Osteoblast (primary cell): ENCODE data around the gene SGPL1. TPM values are rescaled to one million over a fixed set of nuclear protein-coding genes. Genes with fewer than 3 reads are reported as not detected.
A peak's percentile ranks its signal among the peaks of the same experiment; 100 is the strongest.
"Not testable (repeated sequence)": the region's sequence is repeated elsewhere in the genome, so short reads cannot be mapped to it uniquely, and the experiment has no call there.

ENCODE experiments used
- DNase-seq: peaks from one replicate; pipeline ENCODE4 v3.0.0; 2011; ENCODE audit warnings: low spot score, mixed read lengths; ENCODE audit not compliant: insufficient read length; ENCODE audit errors: missing footprints
- H2AFZ ChIP-seq: 2 replicates; pipeline ENCODE4 v1.6.0; 2011; ENCODE audit warnings: mild to moderate bottlenecking, low read length
- H3K27ac ChIP-seq: 2 replicates; pipeline ENCODE4 v1.5.1; 2011; ENCODE audit warnings: mild to moderate bottlenecking, low read depth, low read length, moderate library complexity
- H3K27me3 ChIP-seq: 2 replicates; pipeline ENCODE4 v1.6.0; 2012; ENCODE audit warnings: mild to moderate bottlenecking, control low read depth, inconsistent platforms, low read length, moderate library complexity; ENCODE audit not compliant: insufficient read depth
- H3K36me3 ChIP-seq: 2 replicates; pipeline ENCODE4 v1.5.1; 2011; ENCODE audit warnings: mild to moderate bottlenecking, low read length, control low read depth, moderate library complexity; ENCODE audit not compliant: insufficient read depth
- H3K4me1 ChIP-seq: 2 replicates; pipeline ENCODE4 v1.5.1; 2011; ENCODE audit warnings: mild to moderate bottlenecking, low read length, control low read depth, moderate library complexity; ENCODE audit not compliant: insufficient read depth
- H3K4me2 ChIP-seq: 2 replicates; pipeline ENCODE4 v1.6.0; 2011; ENCODE audit warnings: mild to moderate bottlenecking, low read length; ENCODE audit not compliant: insufficient read depth
- H3K4me3 ChIP-seq: fragments of 200-600 bp; sonication (generic); 3 replicates; pipeline ENCODE4 v1.5.1; 2012; ENCODE audit warnings: mild to moderate bottlenecking, low read length, inconsistent platforms; ENCODE audit not compliant: insufficient read depth
- H3K79me2 ChIP-seq: 2 replicates; pipeline ENCODE4 v1.6.0; 2012; ENCODE audit warnings: mild to moderate bottlenecking, low read length, control low read depth, inconsistent platforms; ENCODE audit not compliant: insufficient read depth
- H3K9me3 ChIP-seq: 2 replicates; pipeline ENCODE4 v1.5.1; 2011; ENCODE audit warnings: low read depth, low read length, control low read depth
- H4K20me1 ChIP-seq: 2 replicates; pipeline ENCODE4 v1.6.0; 2012; ENCODE audit warnings: mild to moderate bottlenecking, low read length, control low read depth; ENCODE audit not compliant: insufficient read depth
- CTCF ChIP-seq: IDR thresholded peaks from 2 replicates; pipeline ENCODE4 v1.5.1; 2011; ENCODE audit warnings: mild to moderate bottlenecking, low read depth, low read length, moderate library complexity; ENCODE audit errors: extremely low read depth
- total RNA-seq: library from RNA; depleted of rRNA; stranded (reverse); fragments of >200 nt; gene quantifications from 2 replicates; pipeline ENCODE4 v1.2.3, GENCODE V29; 2012

SGPL1 gene
- 46.6 and 47.4 TPM in 2 replicates for total RNA-seq

GRCh38 chr10:70815504-70816219 is at the start of gene SGPL1:
Gene SGPL1 (plus strand): TSS chr10:70815948. CDS start chr10:70816854, 906 bp downstream.
- DNase-seq: peak; percentile 99
- peak within 1 kb of the TSS; percentile 75 for H3K27ac ChIP-seq
- peak within 1 kb of the TSS; percentile 94 for H3K4me3 ChIP-seq
- TF ChIP-seq CTCF: peak; percentile 80
- H4K20me1 ChIP-seq: peaks cover 3% of the 10 kb centered on the region
- no peaks in the 10 kb centered on the region for H3K9me3 ChIP-seq
- peaks cover 18% of the 10 kb centered on the region for H3K36me3 ChIP-seq
- H2AFZ ChIP-seq: peak within 1 kb of the TSS; percentile 90
- peak within 1 kb of the TSS; percentile 94 for H3K4me2 ChIP-seq
- peaks cover 5% of the 10 kb centered on the region for H3K4me1 ChIP-seq
- H3K79me2 ChIP-seq: peaks cover 29% of the 10 kb centered on the region
- H3K27me3 ChIP-seq: no peaks in the 10 kb centered on the region

GRCh38 chr10:70768026-70768685 is 47.6 kb upstream of the SGPL1 start:
- H3K79me2 ChIP-seq, H3K4me2 ChIP-seq, H3K9me3 ChIP-seq, DNase-seq, H3K4me1 ChIP-seq, H3K36me3 ChIP-seq, H3K27me3 ChIP-seq, H2AFZ ChIP-seq, H3K27ac ChIP-seq, H3K4me3 ChIP-seq, H4K20me1 ChIP-seq: not testable (repeated sequence)

GRCh38 chr10:70769121-70769520 is 46.6 kb upstream of the SGPL1 start:
- Histone ChIP-seq H4K20me1 (no peaks in the 10 kb centered on the region), H3K4me3 (no peak overlapping the region), H3K27ac (no peak overlapping the region), H3K4me1 (no peaks in the 10 kb centered on the region), H3K36me3 (no peaks in the 10 kb centered on the region), H3K4me2 (no peak overlapping the region), H3K79me2 (no peaks in the 10 kb centered on the region), H2AFZ (no peak overlapping the region), H3K27me3 (peaks cover 3% of the 10 kb centered on the region), H3K9me3 (peaks cover 2% of the 10 kb centered on the region)
- no peak for DNase-seq
- TF ChIP-seq CTCF: no peak

- no peak overlapping the region for H3K4me2 ChIP-seq
- DNase-seq: peak; percentile 41
- H4K20me1 ChIP-seq: no peaks in the 10 kb centered on the region
- H3K27me3 ChIP-seq: peaks cover 3% of the 10 kb centered on the region
- no peak for TF ChIP-seq CTCF
- H3K9me3 ChIP-seq: peaks cover 2% of the 10 kb centered on the region
- H3K4me1 ChIP-seq: no peaks in the 10 kb centered on the region
- H3K27ac ChIP-seq: no peak overlapping the region
- no peak overlapping the region for H2AFZ ChIP-seq
- H3K79me2 ChIP-seq: no peaks in the 10 kb centered on the region
- no peak overlapping the region for H3K4me3 ChIP-seq
- no peaks in the 10 kb centered on the region for H3K36me3 ChIP-seq
Measured at GRCh38 chr10:70770001-70770400, 45.7 kb upstream of the SGPL1 start.

- H3K4me1 ChIP-seq, H3K9me3 ChIP-seq, H3K4me2 ChIP-seq: not testable (repeated sequence)
Measured at GRCh38 chr10:70770516-70770915, 45.2 kb upstream of the SGPL1 start.

More at GRCh38 chr10:70770516-70770915, 45.2 kb upstream of the SGPL1 start:
- H4K20me1 ChIP-seq, H3K79me2 ChIP-seq, H3K27ac ChIP-seq, H3K36me3 ChIP-seq, H2AFZ ChIP-seq, H3K27me3 ChIP-seq, DNase-seq, H3K4me3 ChIP-seq: not testable (repeated sequence)
